ENCODE measurements around the gene MED27.

The MED27 gene

GRCh38 chr9:131848570-131849160 is 231.0 kb downstream of the MED27 start:
- DNase-seq: no peak

DNA sequence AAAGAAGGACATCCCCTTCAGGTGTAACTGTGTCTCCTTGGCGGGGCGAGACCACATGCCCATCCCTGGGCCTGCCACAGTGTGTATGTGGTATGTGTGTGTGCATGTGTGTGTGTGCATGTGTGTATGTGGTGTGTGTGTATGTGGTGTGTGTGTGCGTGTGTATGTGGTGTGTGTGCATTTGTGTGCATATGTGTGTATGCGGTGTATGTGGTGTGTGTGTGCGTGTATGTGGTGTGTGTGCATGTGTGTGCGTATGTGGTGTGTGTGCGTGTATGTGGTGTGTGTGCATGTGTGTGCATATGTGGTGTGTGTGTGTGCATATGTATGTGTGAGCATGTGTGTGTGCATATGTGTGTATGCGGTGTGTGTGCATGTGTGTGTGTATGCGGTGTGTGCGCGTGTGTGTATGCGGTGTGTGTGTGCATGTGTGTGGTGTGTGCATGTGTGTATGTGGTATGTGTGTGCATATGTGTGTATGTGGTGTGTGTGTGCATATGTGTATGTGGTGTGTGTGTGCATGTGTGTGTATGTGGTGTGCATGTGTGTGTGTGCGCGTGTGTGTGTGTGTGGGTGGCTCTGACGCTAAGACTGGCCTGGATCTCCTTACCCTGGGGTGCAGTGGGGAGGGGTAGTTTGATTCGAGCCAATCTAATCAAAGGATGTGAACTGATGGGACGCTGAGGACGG is 231.9 kb downstream of the MED27 start:
- no peak for DNase-seq

DNA sequence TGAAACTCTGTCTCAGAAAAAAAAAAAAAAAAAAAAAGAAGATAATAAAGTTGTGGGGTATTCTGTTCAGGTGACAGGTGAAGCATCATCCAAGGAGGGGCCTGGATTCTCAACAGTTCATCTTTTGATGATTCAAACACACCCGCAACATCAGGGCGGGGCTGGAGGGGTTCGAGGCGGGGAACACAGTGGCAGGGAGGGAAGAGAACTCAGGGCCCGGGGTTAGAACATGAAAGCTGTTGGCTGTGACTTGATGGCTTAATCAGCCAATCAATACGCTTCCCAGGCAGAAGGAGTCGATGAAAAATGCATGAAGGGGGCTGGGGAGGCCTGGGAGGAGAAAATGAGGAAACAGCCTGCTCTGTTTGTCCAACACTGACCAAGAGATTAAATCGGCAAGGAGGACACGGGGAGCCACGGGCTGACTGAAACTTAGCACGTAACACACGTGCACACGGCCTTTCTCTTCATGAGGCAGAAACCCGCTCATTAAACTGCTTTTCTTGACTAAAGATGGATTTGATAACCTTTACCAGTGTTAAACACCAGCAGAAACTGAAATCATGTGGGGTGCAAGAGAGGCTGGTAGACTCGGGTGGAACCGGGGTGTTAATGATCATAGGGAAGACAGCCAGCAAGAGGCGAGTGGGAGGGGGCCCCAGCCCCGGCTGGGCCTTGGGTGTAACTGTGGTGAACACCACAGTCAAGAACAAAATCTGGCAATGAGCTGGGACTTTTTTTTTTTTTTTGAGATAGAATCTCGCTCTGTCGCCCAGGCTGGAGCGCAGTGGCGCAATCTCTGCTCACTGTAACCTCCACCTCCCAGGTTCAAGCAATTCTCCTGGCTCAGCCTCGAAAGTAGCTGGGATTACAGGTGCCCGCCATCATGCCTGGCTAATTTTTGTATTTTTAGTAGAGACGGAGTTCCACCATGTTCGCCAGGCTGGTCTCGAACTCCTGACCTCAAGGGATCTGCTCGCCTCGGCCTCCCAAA is 234.1 kb downstream of the MED27 start:
- DNase-seq: no peak

DNA sequence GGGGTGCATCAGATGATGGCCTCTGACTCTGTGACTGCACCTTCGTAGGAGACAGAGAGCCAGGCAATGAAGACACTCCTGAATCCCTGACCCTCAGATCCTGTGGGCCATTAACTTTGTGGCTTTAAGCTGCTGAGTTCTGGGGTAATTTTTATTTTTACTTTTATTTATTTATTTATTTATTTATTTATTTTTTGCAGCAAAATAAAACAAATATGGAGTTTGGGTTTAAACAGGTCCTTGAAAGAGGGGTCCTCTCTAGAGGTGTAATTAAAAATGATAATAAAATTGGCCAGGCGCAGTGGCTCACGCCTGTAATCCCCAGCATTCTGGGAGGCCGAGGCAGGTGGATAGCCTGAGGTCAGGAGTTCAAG is 234.9 kb downstream of the MED27 start:
- no peak for DNase-seq

GRCh38 chr9:131843989-131844744 is 235.5 kb downstream of the MED27 start:
- no peak for DNase-seq

DNA sequence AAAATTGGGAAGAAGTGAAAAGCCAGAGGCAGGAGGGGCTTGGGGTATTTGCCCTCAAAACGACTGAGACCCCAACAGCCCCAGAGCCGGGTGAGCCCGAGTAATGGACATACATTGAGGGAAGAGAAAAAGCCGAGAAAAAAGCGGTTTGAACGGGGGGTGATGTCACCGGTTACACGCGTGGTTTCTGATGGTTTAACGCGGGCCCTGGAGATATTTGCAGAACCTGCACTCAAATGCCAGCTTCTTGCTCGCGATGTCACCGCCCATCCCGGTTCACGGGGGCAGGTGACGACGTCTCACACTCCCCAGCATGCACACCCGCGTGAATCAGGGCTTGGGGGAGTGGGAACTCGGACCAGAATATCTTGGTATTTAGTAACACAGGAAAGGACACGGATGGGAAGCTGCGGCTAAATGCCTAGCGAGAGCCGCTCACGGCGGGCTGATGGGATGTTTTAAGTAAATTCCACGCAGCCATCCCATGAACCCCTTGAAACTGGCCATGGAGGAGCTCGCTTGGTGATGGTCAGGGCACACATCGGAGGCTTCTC is 237.8 kb downstream of the MED27 start:
- DNase-seq: no peak

DNA sequence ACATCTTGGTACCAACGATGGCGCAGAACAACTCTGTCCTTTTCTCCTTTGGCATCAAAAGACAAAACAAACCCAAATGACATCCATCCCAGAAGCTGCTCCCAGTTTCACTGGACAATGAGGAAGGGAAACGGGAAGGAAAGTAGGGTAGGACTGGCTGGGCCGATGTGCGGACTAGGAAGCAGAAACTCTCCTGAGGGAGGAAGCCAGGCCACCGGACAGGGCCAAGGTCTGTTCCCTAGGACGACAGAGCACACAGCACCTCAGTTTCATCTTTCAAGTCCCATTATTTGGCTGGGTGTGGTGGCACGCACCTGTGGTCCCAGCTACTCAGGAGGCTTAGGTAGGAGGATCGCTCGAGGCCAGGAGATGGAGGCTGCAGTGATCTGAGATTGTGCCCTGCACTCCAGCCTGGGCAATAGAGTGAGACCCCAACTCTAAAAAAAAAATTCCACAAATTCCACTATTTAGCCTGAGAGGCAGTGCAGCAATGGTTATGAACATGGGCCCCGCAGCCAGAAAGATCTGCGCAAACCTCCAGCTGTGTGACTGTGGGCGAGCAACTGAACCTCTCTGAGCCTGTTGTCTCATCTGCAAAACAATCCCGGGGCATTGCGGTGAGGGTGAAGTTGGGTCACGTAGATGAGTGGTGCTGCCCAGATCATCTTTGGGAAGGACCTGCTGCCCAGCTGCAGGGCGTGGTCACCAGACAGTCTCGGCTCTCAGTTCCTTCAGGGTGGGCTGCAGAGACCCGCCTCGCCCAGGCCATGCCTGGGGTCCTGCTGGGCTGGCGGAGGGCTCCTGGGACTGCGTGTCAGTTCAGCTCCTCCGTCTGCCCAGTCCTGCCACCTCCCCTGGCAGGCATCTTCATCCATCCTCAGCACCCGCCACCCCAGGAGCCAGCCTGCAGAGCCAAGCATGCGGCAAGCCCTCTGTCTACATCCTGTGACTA is 238.6 kb downstream of the MED27 start:
- DNase-seq: no peak

GRCh38 chr9:131840220-131840619 is 239.4 kb downstream of the MED27 start:
- DNase-seq: no peak

GRCh38 chr9:131839281-131840084 is 240.2 kb downstream of the MED27 start:
- no peak for DNase-seq

GRCh38 chr9:131838530-131839280 is 241.0 kb downstream of the MED27 start:
- DNase-seq: no peak

- no peak for DNase-seq
These were observed 241.8 kb downstream of the MED27 start for GRCh38 chr9:131837836-131838235.

GRCh38 chr9:131837316-131837715 is 242.4 kb downstream of the MED27 start:
- DNase-seq: no peak

- no peak for DNase-seq
These were observed 242.9 kb downstream of the MED27 start for GRCh38 chr9:131836607-131837315.

DNA sequence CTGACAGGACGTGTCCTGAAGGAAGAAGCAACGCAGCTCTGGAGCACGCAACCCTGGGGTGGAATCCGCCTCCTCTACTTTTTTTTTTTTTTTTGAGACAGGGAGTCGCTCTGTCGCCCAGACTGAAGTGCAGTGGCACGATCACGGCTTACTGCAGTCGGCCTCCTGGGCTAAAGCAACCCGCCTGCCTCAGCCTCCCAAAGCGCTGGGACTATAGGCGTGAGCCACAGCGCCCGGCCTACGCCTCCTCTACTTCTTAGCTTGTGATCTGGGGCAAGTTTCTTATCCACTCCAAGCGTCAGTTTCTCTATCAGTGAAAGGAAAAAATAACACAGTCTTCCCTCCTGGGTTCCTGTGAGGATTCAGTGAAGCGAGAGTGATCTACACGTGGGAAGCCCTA is 243.6 kb downstream of the MED27 start:
- DNase-seq: no peak

DNA sequence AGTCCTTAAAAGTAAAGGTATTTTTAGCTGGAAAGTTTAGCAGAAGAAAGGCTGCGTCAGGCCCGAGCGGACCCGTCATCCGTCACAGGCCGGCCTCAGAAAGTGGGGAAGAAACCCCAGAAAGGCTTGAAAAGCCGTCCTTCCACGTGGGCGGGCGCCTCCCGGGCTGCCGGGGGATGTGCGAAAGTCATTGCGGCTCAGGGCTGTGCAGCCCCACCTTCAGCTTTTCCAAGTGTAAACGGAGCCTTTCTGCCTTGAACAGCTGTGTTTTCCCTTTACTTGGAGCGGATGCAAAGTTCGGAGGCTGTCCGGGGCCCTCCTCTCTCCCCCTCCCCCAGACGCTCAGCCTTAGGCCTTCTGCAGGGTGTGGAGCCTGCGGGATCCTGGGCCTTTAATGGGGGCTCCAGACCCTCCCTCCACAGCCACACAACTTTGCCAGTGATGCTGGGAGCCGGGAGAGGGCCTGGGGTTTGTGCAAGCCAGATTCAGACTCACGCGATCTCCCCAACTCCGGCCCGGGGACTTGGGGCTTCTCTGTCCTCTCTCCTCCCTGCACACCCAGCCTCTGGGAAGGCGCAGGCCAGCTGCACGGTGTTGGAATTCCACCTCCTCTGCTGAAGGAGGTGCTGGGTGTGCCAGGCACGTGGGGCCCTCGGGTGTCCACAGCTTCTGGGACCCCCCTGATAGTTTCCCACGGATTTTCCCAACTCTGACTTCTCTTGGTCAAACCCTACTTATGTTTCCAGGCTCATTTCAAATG is 244.3 kb downstream of the MED27 start:
- DNase-seq: no peak

DNA sequence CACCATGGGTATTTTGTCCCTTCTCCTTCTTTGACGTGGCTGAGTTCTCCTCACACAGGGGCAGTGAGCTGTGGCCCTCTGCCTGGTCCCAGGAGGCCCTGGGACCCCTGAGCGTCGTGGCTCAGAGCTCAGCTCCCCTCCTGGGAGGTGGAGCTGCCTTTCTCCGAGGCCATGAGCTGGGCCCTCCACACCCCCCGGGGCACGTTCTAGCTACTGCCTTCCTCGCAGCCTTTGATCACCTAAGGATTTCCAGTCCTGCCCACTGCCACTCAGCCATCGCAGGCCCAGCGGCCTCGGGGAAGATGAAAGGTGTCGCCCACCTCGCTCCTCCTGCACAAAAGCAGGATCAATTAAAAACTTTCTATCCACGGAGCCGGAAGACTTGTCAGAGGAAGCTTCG is 244.9 kb downstream of the MED27 start:
- DNase-seq: no peak

DNA sequence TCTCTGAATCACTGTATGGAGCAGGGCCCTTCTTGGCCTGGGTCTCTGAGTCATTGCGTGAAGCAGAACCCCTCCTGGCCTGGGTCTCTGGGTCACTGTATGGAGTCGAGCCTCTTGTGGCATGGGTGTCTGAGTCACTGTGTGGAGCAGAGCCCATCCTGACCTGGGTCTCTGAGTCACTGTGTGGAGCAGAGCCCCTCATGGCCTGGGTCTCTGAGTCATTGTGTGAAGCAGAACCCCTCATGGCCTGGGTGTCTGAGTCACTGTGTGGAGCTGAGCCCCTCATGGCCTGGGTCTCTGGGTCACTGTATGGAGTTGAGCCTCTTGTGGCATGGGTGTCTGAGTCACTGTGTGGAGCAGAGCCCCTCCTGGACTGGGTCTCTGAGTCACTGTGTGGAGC is 245.8 kb downstream of the MED27 start:
- no peak for DNase-seq

- DNase-seq: no peak
These were observed 246.6 kb downstream of the MED27 start for GRCh38 chr9:131833083-131833482.

All from NCI-H1436 treated with DMSO at 0.1 percent for 48 hours (cell line).